HepG2 (cell line): ENCODE results near the gene ATG9A. TPM values are rescaled to one million over a fixed set of nuclear protein-coding genes. Genes with fewer than 3 reads are reported as not detected.

ENCODE experiments used
- AFF4 ChIP-seq: sonication (generic); formaldehyde crosslinking; IDR thresholded peaks from 2 replicates; pipeline ENCODE4 v1.4.0; 2020; ENCODE audit warnings: missing genetic modification reagents
- CTCF ChIP-seq: sonication (generic); formaldehyde crosslinking; IDR thresholded peaks from 2 replicates; pipeline ENCODE4 v1.5.0; 2020; ENCODE audit warnings: mild to moderate bottlenecking, missing genetic modification reagents, moderate library complexity
- EHMT2 ChIP-seq: fragments of 200-600 bp; sonication (generic); IDR thresholded peaks from 2 replicates; pipeline ENCODE4 v1.7.0; 2017; ENCODE audit warnings: antibody characterized with exemption, low read depth, low read length, borderline replicate concordance
- ELF1 ChIP-seq: sonication (generic); formaldehyde crosslinking; IDR thresholded peaks from 2 replicates; pipeline ENCODE4 v1.4.0; 2020; ENCODE audit warnings: missing genetic modification reagents
- FOXJ3 ChIP-seq: sonication (generic); formaldehyde crosslinking; IDR thresholded peaks from 2 replicates; pipeline ENCODE4 v1.4.0; 2020; ENCODE audit warnings: missing genetic modification reagents, mild to moderate bottlenecking, borderline replicate concordance
- HOXA3 ChIP-seq: sonication (generic); formaldehyde crosslinking; IDR thresholded peaks from 2 replicates; pipeline ENCODE4 v1.5.0; 2020; ENCODE audit warnings: missing genetic modification reagents
- ISX ChIP-seq: sonication (generic); formaldehyde crosslinking; conservative IDR thresholded peaks from 2 replicates; pipeline ENCODE4 v1.5.0; 2020; ENCODE audit warnings: missing genetic modification reagents
- NR1H2 ChIP-seq: sonication (generic); formaldehyde crosslinking; IDR thresholded peaks from 2 replicates; pipeline ENCODE4 v1.8.1; 2022; ENCODE audit warnings: low read depth, missing genetic modification reagents, borderline replicate concordance
- RAD21 ChIP-seq: fragments of 450-650 bp; formaldehyde crosslinking; IDR thresholded peaks from 2 replicates; pipeline ENCODE4 v1.5.0; 2020; ENCODE audit warnings: mild to moderate bottlenecking
- REPIN1 ChIP-seq: sonication (generic); formaldehyde crosslinking; IDR thresholded peaks from 2 replicates; pipeline ENCODE4 v1.8.0; 2022; ENCODE audit warnings: missing genetic modification reagents, low read depth, mild to moderate bottlenecking, borderline replicate concordance
- SSRP1 ChIP-seq: IDR thresholded peaks from 2 replicates; pipeline ENCODE4 v1.6.1; 2016; ENCODE audit warnings: control low read depth
- TOE1 ChIP-seq: sonication (generic); formaldehyde crosslinking; IDR thresholded peaks from 2 replicates; pipeline ENCODE4 v1.4.0; 2020; ENCODE audit warnings: mild to moderate bottlenecking, missing genetic modification reagents
- ZBTB1 ChIP-seq: sonication (generic); formaldehyde crosslinking; IDR thresholded peaks from 2 replicates; pipeline ENCODE4 v1.4.0; 2020; ENCODE audit warnings: missing genetic modification reagents, borderline replicate concordance
- ZBTB2 ChIP-seq: sonication (generic); formaldehyde crosslinking; IDR thresholded peaks from 2 replicates; pipeline ENCODE4 v1.8.0; 2022; ENCODE audit warnings: low read depth, missing genetic modification reagents
- ZBTB34 ChIP-seq: sonication (generic); formaldehyde crosslinking; IDR thresholded peaks from 2 replicates; pipeline ENCODE4 v1.8.0; 2022; ENCODE audit warnings: mild to moderate bottlenecking, missing genetic modification reagents
- ZKSCAN8 ChIP-seq: IDR thresholded peaks from 2 replicates; pipeline ENCODE4 v1.6.1; 2016; ENCODE audit warnings: borderline replicate concordance, missing genetic modification reagents, missing compliant biosample characterization
- ZNF232 ChIP-seq: sonication (generic); formaldehyde crosslinking; IDR thresholded peaks from 2 replicates; pipeline ENCODE4 v1.4.0; 2020; ENCODE audit warnings: missing genetic modification reagents, borderline replicate concordance
- ZNF3 ChIP-seq: IDR thresholded peaks from 2 replicates; pipeline ENCODE4 v1.7.0; 2017; ENCODE audit warnings: inconsistent platforms
- ZNF747 ChIP-seq: sonication (generic); formaldehyde crosslinking; IDR thresholded peaks from 2 replicates; pipeline ENCODE4 v1.8.1; 2023; ENCODE audit warnings: missing genetic modification reagents, mild to moderate bottlenecking, borderline replicate concordance
- polyA plus RNA-seq, 8 experiments: library from polyadenylated mRNA; depleted of rRNA in 3 of 8; stranded (reverse) in 7 of 8; unstranded in 1 of 8; fragments of >200 nt; fragmentation: Illumina TruSeq in 4 of 8; extraction: Trizol in 4 of 8; gene quantifications; 2 replicates each; pipeline versions ENCODE4 v1.2.1 to v1.2.3, GENCODE V29; 2011 to 2016; ENCODE audit warnings: low read depth in 4 of 8, missing spikeins in 1 of 8, mixed read lengths in 1 of 8; ENCODE audit not compliant: insufficient read depth in 1 of 8
- total RNA-seq, 5 experiments: library from RNA; depleted of rRNA; stranded (reverse); fragments of >200 nt; fragmentation: Illumina TruSeq; extraction: Trizol; gene quantifications; 2 replicates each; pipeline ENCODE4 v1.2.3, GENCODE V29; 2016; ENCODE audit warnings: low read depth in 1 of 5

The ATG9A gene
- total and polyA plus RNA-seq, 2 of the 13 experiments (the other 11 are each of a cell fraction or from before 2014, with no cell fraction given): 35.0 to 131 TPM

GRCh38 chr2:219229305-219230058 is at the start of gene ATG9A, which contains the start of gene ANKZF1 (continued):
- TF ChIP-seq ZBTB34 (CRISPR knock-in tag) (no peak), ISX (CRISPR knock-in tag) (no peak), ZNF3 (CRISPR knock-in tag) (no peak), REPIN1 (CRISPR knock-in tag) (peak; percentile 59), AFF4 (peak; percentile 34; the same call in 1 of the 2 replicates), ZBTB1 (CRISPR knock-in tag) (no peak), RAD21 (CRISPR knock-in tag) (peak; percentile 73), ZNF232 (CRISPR knock-in tag) (peak; percentile 68; the same call in 1 of the 2 replicates), ZNF747 (CRISPR knock-in tag) (peak; percentile 68; the same call in 1 of the 2 replicates), ELF1 (CRISPR knock-in tag) (0 out of 2 replicates have a peak, but pooled peaks have one; percentile 51), CTCF (CRISPR knock-in tag) (peak; percentile 9; the same call in 1 of the 2 replicates), NR1H2 (CRISPR knock-in tag) (no peak), ZKSCAN8 (CRISPR knock-in tag) (peak; percentile 34; the same call in 1 of the 2 replicates), TOE1 (no peak), ZBTB2 (CRISPR knock-in tag) (no peak), HOXA3 (CRISPR knock-in tag) (peak; percentile 80), EHMT2 (no peak), FOXJ3 (peak; percentile 13; the same call in 1 of the 2 replicates), SSRP1 (CRISPR knock-in tag) (peak; percentile 67; the same call in 1 of the 2 replicates)
